Activated CD4-positive, alpha-beta T cell treated with anti-CD3 and anti-CD28 coated beads for 36 hours (primary cell): Measurements from ENCODE around the gene DGCR8. TPM values are rescaled to one million over a fixed set of nuclear protein-coding genes. Genes with fewer than 3 reads are reported as not detected.

Experiments used
- ATAC-seq: fragments of 200-7000 bp; cut with Tn5 transposase; one replicate; pipeline ENCODE4 v1.10.0; 2021; ENCODE audit warnings: mild to moderate bottlenecking, moderate library complexity
- CTCF ChIA-PET: fragments of 350-600 bp; sonication (Branson Sonifier 250); formaldehyde crosslinking; loops from one replicate; lab custom pipeline; 2021; ENCODE audit warnings: antibody characterized with exemption; lab: Charles Lee
- POLR2A ChIA-PET: fragments of 350-600 bp; sonication (Branson Sonifier 250); formaldehyde crosslinking; loops from one replicate; lab custom pipeline; 2021; ENCODE audit warnings: antibody characterized with exemption, inconsistent platforms; lab: Charles Lee
- DNase-seq: peaks from one replicate; pipeline ENCODE4 v3.0.0-alpha.2; 2020
- H3K27ac Mint-ChIP-seq: one replicate; pipeline ENCODE4 v1.8.0; 2021; ENCODE audit warnings: mixed read lengths
- H3K27me3 Mint-ChIP-seq: one replicate; pipeline ENCODE4 v1.8.0; 2021; ENCODE audit warnings: mixed read lengths
- H3K36me3 Mint-ChIP-seq: one replicate; pipeline ENCODE4 v1.8.0; 2021; ENCODE audit warnings: low read depth, mixed read lengths
- H3K4me1 Mint-ChIP-seq: one replicate; pipeline ENCODE4 v1.8.0; 2021; ENCODE audit warnings: mixed read lengths
- H3K4me3 Mint-ChIP-seq: one replicate; pipeline ENCODE4 v1.8.0; 2021; ENCODE audit warnings: mild to moderate bottlenecking, moderate library complexity, mixed read lengths
- H3K9me3 Mint-ChIP-seq: one replicate; pipeline ENCODE4 v1.8.0; 2021; ENCODE audit warnings: low read depth, mixed read lengths
- intact Hi-C, 2 experiments: fragments of 100-400 bp; cut with DNase I in 1 of 2; cut with micrococcal nuclease in 1 of 2; formaldehyde crosslinking; loops; one replicate each; pipeline versions ENCODE4 v1.14.2 to v1.15.1; 2022 to 2024; cut with DNase I, micrococcal nuclease
- total RNA-seq, 2 experiments: library from RNA; stranded (reverse); gene quantifications; one replicate each; pipeline ENCODE4 v1.2.3, GENCODE V29; 2021

Gene DGCR8
- total RNA-seq: 10 to 100 TPM; 31.8 to 32.3 TPM

GRCh38 chr22:20079745-20080444, at the start of gene DGCR8:
DGCR8 (plus strand) TSS chr22:20080241; CDS start chr22:20085964, 5,723 bp downstream.
- DNase-seq (peak; percentile 78), ATAC-seq (peak; percentile 92)
- peaks cover 36% of the 10 kb centered on the region for H3K4me1 Mint-ChIP-seq
- no peaks in the 10 kb centered on the region for H3K27me3 Mint-ChIP-seq
- peak within 1 kb of the TSS; percentile 88 for H3K4me3 Mint-ChIP-seq
- no peaks in the 10 kb centered on the region for H3K9me3 Mint-ChIP-seq
- intact Hi-C loops: loop anchor here (1.0 to 2.0 kb wide), 10 partner anchors 20 to 240 kb away; partner anchors contain the start of genes TANGO2 (in 2 of the 2), TRMT2A (in 2 of the 2), ARVCF (in 1 of the 2) and DGCR6L (in 1 of the 2)
- ChIA-PET POLR2A (no interaction called here), CTCF (interaction anchor here (1.1 kb wide), 1 partner anchor 109 kb away, joined by 3 read pairs; no protein-coding TSS in a partner anchor)
- peaks cover 5% of the 10 kb centered on the region for H3K36me3 Mint-ChIP-seq
- peak within 1 kb of the TSS; percentile 80 for H3K27ac Mint-ChIP-seq

DNA sequence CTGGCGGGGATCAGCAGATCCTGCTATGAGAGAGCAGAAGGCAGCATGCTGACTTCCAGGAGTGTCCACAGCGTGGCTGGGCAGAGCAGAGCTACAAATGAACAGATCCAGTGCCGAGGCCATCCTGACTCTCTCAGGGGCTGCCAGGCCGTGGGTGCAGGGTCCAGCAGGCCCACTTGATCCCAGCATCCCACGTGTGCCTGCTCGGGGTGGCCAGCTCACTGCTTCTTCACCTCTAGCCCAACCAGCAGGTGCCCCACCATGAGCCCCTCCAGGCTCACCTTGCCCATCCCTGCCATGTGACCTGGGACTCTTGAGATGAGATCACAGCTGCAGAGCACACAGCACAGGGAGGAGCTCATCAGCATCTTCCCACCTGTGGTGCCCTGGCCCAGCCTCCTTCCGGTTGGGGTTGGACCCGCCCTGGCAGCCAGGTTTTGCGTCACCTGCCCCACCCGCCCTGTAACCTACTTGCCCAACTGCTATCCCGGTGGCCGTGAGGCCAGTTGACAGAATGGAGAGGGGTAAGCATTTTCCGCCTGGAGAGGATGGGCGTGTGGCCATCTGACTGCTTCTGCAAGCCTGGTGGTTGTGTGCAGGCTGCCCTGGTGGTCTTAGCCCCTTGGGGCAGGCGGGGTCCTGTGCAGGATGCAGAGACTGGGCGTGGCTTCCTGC, 48.2 kb upstream of the DGCR8 start:
- Mint-ChIP-seq H3K4me3 (no peak overlapping the region), H3K9me3 (no peaks in the 10 kb centered on the region), H3K27me3 (no peaks in the 10 kb centered on the region), H3K36me3 (no peaks in the 10 kb centered on the region), H3K27ac (no peak overlapping the region), H3K4me1 (peaks cover 15% of the 10 kb centered on the region)
- DNase-seq: peak; percentile 48
- POLR2A ChIA-PET: no interaction called here
- CTCF ChIA-PET: interaction anchor here (0.8 to 1.7 kb wide), 2 partner anchors 18 to 19 kb away, joined by 3 to 4 read pairs; no protein-coding TSS in a partner anchor
- intact Hi-C loops: no loop called here
- ATAC-seq: peak; percentile 78

- H3K4me1 Mint-ChIP-seq: peaks cover 20% of the 10 kb centered on the region
- ChIA-PET CTCF (interaction anchor here (0.8 kb wide), 1 partner anchor 20 kb away, joined by 3 read pairs; no protein-coding TSS in a partner anchor), POLR2A (no interaction called here)
- H3K4me3 Mint-ChIP-seq: no peak overlapping the region
- H3K27ac Mint-ChIP-seq: no peak overlapping the region
- ATAC-seq (no peak), DNase-seq (no peak)
- H3K36me3 Mint-ChIP-seq: peaks cover under 1% of the 10 kb centered on the region
- H3K27me3 Mint-ChIP-seq: no peaks in the 10 kb centered on the region
- H3K9me3 Mint-ChIP-seq: no peaks in the 10 kb centered on the region
- intact Hi-C loops: no loop called here
Observed at GRCh38 chr22:20032407-20032991, 47.5 kb upstream of the DGCR8 start.

DNA sequence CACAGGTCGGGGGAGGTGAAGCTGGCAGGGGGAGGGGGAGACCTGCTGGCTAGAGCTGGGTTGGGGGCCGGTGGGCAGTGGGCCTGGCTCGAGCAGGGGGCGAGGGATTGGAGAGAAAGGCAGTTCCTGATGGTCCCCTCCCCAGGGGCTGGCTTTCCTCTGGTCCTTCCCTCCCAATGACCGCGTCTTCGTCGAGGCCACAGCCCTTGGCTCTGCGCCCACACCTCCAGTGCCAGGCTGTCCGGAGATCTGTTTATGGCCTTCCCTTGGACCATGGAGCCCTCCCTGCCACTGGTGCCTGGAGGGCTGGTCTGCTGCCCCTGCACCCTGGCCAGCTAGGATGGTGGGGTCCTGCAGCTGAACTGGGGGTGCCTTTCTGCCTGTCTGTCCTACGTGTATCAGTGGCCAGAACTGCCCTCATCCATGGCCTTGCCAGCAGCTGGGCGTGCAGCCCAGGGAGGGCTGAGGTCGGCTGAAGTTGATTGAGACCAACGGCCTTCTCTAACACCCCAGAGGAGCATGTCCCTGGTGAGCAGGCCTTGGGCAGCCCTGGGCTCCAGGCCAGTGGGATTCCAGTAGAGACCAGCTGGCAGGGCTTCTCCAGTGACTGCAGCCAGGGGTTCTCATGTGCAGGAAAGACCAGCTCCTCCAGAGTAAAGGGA, 46.9 kb upstream of the DGCR8 start:
- peaks cover 5% of the 10 kb centered on the region for H3K36me3 Mint-ChIP-seq
- H3K27ac Mint-ChIP-seq: no peak overlapping the region
- H3K4me1 Mint-ChIP-seq: peaks cover 25% of the 10 kb centered on the region
- H3K27me3 Mint-ChIP-seq: no peaks in the 10 kb centered on the region
- no peaks in the 10 kb centered on the region for H3K9me3 Mint-ChIP-seq
- intact Hi-C loops: no loop called here
- no peak for DNase-seq
- ATAC-seq: no peak
- CTCF ChIA-PET: interaction anchor here (1.0 kb wide), 1 partner anchor 12 kb away, joined by 3 read pairs; no protein-coding TSS in a partner anchor
- H3K4me3 Mint-ChIP-seq: no peak overlapping the region
- POLR2A ChIA-PET: no interaction called here

- no peak for DNase-seq
- H3K9me3 Mint-ChIP-seq: no peaks in the 10 kb centered on the region
- H3K27ac Mint-ChIP-seq: no peak overlapping the region
- ATAC-seq: no peak
- intact Hi-C loops: no loop called here
- ChIA-PET POLR2A (no interaction called here), CTCF (interaction anchor here (0.7 to 1.0 kb wide), 2 partner anchors 11 to 211 kb away, joined by 3 read pairs; no protein-coding TSS in a partner anchor)
- peaks cover 7% of the 10 kb centered on the region for H3K36me3 Mint-ChIP-seq
- peaks cover 25% of the 10 kb centered on the region for H3K4me1 Mint-ChIP-seq
- no peaks in the 10 kb centered on the region for H3K27me3 Mint-ChIP-seq
- no peak overlapping the region for H3K4me3 Mint-ChIP-seq
Observed at GRCh38 chr22:20034143-20034542, 45.9 kb upstream of the DGCR8 start.

DNA sequence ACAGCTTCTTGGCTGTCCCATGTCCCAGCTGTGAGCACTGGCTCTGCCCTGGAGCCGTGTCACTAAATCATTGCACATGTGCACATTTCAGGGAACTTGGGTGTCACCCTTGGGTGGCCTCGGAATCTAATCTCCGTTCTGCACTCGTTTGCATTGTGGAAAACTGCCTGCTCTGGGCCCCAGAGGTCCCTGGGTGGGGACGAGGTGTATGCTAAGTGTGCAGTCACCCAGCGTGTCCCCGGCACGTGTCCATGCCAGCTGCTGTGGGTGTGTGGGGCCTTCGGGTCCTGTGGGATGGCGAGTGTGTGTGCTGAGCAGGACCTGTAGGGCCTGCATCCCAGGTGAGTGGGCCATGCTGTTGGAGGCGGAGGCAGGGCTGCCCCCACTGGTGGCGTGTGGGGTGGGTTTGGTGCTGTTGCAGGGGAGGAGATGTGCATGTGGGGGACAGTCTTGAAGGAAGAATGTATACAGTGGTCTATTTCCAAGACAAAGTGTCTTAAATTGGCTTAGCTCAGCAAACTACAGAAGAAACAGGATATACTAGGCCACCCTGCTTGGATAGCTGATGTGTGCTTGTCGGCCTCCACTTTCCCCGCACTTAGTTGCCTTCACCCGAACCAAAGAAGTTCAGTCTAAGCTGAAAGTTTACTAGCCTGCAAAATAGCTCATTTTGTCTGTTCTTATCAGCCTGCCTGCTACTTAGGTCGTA, 44.5 kb upstream of the DGCR8 start:
- ATAC-seq: no peak

DNA sequence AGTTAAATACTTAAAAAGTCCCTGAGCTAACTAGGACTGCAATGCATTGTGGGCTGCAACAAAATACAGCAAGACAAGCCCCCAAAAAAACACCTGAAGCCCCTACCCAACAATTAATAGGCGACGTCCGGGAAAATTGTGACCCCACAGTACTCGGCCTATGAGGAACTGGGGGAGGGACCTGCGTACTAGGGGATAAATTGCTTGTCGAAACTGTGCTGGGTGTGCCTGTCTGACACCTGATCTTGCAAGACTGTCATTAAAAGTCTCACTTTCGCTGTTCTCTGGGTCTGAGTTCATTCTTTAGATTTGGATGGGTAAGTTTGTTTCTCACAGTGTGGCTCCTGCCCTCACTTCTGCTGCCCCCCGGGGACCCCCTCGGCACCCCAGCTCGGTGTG, 44.0 kb upstream of the DGCR8 start:
- H3K9me3 Mint-ChIP-seq: no peaks in the 10 kb centered on the region
- no peaks in the 10 kb centered on the region for H3K27me3 Mint-ChIP-seq
- ATAC-seq (no peak), DNase-seq (no peak)
- ChIA-PET CTCF (no interaction called here), POLR2A (no interaction called here)
- no peak overlapping the region for H3K27ac Mint-ChIP-seq
- intact Hi-C loops: loop anchor here in 1 of 2 experiments (5.0 kb wide), 1 partner anchor 66 kb away; no protein-coding TSS in a partner anchor
- no peak overlapping the region for H3K4me3 Mint-ChIP-seq
- H3K36me3 Mint-ChIP-seq: peaks cover 7% of the 10 kb centered on the region
- peaks cover 25% of the 10 kb centered on the region for H3K4me1 Mint-ChIP-seq

More for the DNA sequence above, 44.5 kb upstream of the DGCR8 start:
- H3K36me3 Mint-ChIP-seq: peaks cover 7% of the 10 kb centered on the region
- no peaks in the 10 kb centered on the region for H3K9me3 Mint-ChIP-seq
- H3K4me1 Mint-ChIP-seq: peaks cover 25% of the 10 kb centered on the region
- ChIA-PET POLR2A (no interaction called here), CTCF (no interaction called here)
- H3K27ac Mint-ChIP-seq: no peak overlapping the region
- DNase-seq: no peak
- H3K4me3 Mint-ChIP-seq: no peak overlapping the region
- no peaks in the 10 kb centered on the region for H3K27me3 Mint-ChIP-seq
- intact Hi-C loops: loop anchor here in 1 of 2 experiments (5.0 kb wide), 1 partner anchor 67 kb away; no protein-coding TSS in a partner anchor

GRCh38 chr22:20036535-20037392, 43.3 kb upstream of the DGCR8 start:
- Mint-ChIP-seq H3K9me3 (no peaks in the 10 kb centered on the region), H3K27me3 (no peaks in the 10 kb centered on the region), H3K27ac (peak overlapping the region; percentile 67), H3K4me1 (peaks cover 20% of the 10 kb centered on the region), H3K4me3 (no peak overlapping the region), H3K36me3 (peaks cover 7% of the 10 kb centered on the region)
- no peak for DNase-seq
- no peak for ATAC-seq
- intact Hi-C loops: loop anchor here in 1 of 2 experiments (5.0 kb wide), 1 partner anchor 66 kb away; no protein-coding TSS in a partner anchor
- ChIA-PET CTCF (no interaction called here), POLR2A (no interaction called here)

GRCh38 chr22:20037419-20037818, 42.6 kb upstream of the DGCR8 start:
- peak; percentile 24 for DNase-seq
- Mint-ChIP-seq H3K27me3 (no peaks in the 10 kb centered on the region), H3K27ac (peak overlapping the region; percentile 67), H3K4me1 (peaks cover 17% of the 10 kb centered on the region), H3K4me3 (no peak overlapping the region), H3K36me3 (peaks cover 7% of the 10 kb centered on the region), H3K9me3 (no peaks in the 10 kb centered on the region)
- peak; percentile 85 for ATAC-seq
- ChIA-PET POLR2A (no interaction called here), CTCF (no interaction called here)
- intact Hi-C loops: loop anchor here in 1 of 2 experiments (5.0 kb wide), 1 partner anchor 65 kb away; no protein-coding TSS in a partner anchor

- intact Hi-C loops: loop anchor here in 1 of 2 experiments (5.0 kb wide), 1 partner anchor 64 kb away; no protein-coding TSS in a partner anchor
- DNase-seq (no peak), ATAC-seq (no peak)
- ChIA-PET POLR2A (interaction anchor here (0.7 kb wide), 1 partner anchor 17 kb away, joined by 3 read pairs; no protein-coding TSS in a partner anchor), CTCF (interaction anchor here (1.0 kb wide), 1 partner anchor 67 kb away, joined by 3 read pairs; no protein-coding TSS in a partner anchor)
- no peaks in the 10 kb centered on the region for H3K9me3 Mint-ChIP-seq
- no peak overlapping the region for H3K27ac Mint-ChIP-seq
- H3K36me3 Mint-ChIP-seq: peaks cover 13% of the 10 kb centered on the region
- no peak overlapping the region for H3K4me3 Mint-ChIP-seq
- H3K4me1 Mint-ChIP-seq: peaks cover 16% of the 10 kb centered on the region
- H3K27me3 Mint-ChIP-seq: no peaks in the 10 kb centered on the region
Observed at GRCh38 chr22:20038574-20038973, 41.5 kb upstream of the DGCR8 start.
